HG02610 (cell line): ENCODE measurements around the gene MARCO.
"Not testable (repeated sequence)": the region's sequence is repeated elsewhere in the genome, so short reads cannot be mapped to it uniquely, and the experiment has no call there.

Experiments
- ATAC-seq: cut with Tn5 transposase; IDR thresholded peaks from one replicate; pipeline ENCODE4 v1.9.1; 2021; ENCODE audit warnings: mild to moderate bottlenecking, moderate library complexity; ENCODE audit not compliant: unreplicated experiment

Gene MARCO

GRCh38 chr2:119003856-119004255 lies 61.9 kb downstream of the MARCO start:
- not testable (repeated sequence) for ATAC-seq

- ATAC-seq, result no peak
These were observed 62.6 kb downstream of the MARCO start for GRCh38 chr2:119004602-119005001.

DNA sequence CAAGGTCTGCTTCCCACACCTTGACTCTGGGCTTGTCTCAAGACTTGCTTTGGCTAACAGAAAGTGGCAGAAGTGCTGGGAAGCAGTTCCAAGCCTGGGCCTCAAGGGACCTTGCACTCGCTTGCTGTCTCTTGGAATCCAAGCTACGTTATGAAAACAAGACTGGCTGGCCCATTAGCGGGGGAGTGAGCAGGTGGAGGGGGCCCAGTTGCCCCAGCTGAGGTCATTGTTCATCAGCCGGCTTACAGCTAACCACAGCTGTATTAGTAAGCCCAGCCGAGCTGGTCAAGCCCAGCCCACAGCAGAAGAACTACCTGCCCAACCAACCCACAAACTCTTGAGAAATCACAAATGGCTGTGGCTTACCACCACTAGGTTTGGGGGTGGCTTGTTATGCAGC lies 63.1 kb downstream of the MARCO start:
- ATAC-seq, result no peak

GRCh38 chr2:119005555-119005954 lies 63.6 kb downstream of the MARCO start:
- no peak for ATAC-seq

GRCh38 chr2:119006441-119006840 lies 64.4 kb downstream of the MARCO start:
- ATAC-seq, result no peak

GRCh38 chr2:119008108-119008507 lies 66.1 kb downstream of the MARCO start:
- ATAC-seq, result no peak

GRCh38 chr2:119009110-119009509 lies 67.1 kb downstream of the MARCO start:
- no peak for ATAC-seq

DNA sequence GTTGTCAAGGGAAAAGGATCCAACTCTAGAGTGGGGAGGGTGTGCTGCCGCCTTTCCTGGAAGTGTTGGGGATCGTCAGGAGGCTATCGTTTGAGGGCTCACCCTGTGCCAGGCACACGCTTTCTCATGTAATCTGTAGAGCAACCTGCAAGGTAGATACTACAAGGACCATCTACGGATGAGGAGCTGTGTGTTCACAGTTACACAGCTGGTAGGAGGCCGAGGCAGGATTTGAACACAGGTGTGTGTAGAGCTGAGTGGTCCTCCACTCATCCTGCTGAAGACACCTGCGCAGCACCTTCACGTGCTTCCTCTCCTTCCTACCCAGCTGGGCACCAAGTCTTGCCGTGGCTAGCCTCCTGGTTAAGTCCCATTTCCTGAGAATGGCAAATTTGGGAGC lies 68.3 kb downstream of the MARCO start:
- ATAC-seq, result no peak

DNA sequence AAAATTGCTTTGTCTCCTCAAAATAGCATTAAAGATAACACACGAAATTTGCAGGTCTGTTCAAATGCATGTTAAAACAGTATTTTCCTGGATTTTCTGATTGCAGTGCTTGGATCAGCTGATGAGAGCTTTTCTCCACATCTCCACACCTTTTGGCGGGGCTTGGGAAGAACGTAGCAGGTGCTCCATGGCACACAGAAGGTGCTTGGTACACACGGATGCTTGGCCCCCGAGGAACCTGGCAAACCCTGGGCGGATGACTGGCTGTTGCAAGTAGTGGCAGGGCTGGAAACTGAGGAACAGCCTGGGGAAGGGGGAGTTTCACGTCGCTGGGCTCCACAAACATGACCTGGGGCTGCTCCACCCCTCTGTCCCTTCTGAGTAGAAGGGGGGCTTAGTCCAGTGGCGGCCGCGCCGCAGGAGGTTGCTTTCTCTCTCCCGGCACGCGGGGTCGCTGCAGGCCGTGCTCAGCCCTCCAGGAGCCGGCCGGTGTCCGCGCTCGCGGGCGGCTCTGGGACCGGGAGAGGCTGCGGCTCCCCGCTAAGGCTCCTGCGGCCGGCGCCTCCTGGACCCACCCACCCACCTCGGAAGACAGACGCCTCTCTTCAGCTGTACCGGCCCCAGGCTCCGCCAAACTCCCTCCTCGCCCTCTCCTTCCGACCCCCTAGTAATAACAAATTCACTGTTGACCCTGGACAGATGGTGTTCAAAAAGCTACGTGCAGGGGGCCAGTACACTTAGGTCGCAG lies 69.3 kb downstream of the MARCO start:
- no peak for ATAC-seq

DNA sequence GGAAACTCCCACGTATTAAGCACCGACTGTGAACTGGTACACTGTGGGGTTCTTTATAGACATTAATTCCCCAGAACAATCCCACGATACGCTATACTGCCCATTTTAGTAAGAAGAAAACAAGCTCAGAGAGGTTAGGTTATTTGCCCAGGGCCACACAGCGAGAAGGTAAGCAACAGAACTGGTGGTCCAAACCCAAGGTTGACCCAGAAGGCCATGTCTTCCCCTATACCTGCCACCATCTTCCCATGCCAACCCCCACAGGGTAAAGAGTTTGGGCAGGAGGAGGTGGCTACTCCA lies 69.9 kb downstream of the MARCO start:
- ATAC-seq, result no peak

DNA sequence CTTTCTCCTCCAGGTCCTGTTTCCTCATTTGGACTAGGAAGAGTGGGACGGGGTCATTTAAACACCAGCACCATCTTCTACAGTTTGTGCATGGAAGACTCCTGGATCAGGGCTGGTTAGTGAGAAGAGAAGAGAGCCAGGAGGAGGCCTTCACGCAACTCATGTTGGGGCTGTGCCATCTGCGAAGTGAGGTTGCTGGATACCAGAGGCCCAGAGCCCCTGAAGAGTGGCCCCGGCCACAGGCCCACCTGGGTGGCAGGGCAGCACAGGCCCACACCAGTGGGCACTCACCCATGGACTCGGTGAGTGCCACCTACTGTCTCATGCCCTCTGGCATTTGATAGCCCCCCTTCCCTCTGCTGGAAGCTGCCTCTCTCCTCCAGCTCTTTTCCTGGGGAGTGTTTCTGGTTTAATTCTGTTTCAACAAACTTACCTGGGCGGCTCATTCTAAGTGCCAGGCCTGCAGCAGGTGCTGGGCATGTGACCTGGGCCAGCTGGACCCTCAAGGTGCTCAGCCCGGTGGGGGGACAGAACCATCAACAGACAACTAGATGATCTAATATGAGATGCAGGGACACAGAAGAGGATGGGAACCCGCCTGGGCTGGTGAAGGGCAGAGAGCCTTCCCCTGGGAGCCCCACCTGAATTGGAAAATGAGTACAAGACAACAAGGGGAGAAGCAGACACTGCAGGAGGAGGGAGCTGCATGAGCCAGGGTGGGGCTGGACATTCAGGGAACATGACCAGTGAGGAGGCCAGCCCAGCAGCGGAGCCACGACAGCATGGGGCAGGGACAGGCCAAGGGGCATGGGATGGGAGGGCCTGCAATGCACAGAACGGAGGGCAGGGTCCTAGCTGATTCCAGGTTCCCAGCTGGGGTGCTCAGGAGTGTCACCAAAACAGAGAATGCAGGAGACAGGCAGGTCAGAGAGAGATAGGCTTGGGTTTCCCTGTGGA lies 70.6 kb downstream of the MARCO start:
- no peak for ATAC-seq

- ATAC-seq, result no peak
These were observed 71.7 kb downstream of the MARCO start for GRCh38 chr2:119013671-119014070.

- ATAC-seq, result no peak
These were observed 73.9 kb downstream of the MARCO start for GRCh38 chr2:119015845-119016244.

DNA sequence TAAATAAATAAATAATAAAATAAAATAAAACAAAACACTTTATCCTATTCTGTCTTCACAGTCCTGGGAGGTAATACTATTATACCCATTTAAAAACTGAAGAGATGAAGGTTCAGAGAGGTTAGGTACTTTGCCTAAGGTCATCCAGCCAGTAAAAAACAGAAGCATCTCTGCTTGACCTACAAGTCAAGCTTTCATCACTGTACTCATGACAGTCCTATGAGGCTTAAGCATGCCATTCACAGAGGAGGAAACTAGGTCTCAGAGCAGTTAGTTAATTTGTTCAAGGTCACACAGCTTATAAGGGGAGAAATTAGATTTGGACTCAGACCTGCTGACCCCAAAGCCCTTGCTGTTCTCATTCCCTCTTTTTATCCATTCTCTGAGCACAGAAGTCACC lies 77.5 kb downstream of the MARCO start:
- no peak for ATAC-seq

DNA sequence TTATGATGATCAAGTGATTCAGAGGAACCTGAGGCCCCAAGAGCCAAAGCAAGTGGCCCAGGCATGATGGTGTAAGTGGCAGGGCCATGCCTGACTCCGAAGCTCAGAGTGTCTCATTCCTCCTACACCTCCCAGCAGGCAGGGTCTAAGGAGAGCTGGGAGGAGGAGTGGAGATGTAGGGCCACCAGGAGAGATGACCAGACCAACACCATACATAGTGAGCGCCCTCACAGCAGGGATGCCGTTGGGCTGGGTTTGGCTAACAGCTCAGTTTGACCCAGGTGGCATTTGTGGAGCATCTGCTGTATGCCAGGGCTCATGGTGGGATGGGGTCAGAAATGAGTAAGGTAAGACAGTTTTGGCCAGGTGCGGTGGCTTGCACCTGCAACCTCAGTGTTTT lies 80.7 kb downstream of the MARCO start:
- ATAC-seq, result no peak

GRCh38 chr2:119023534-119023933 lies 81.5 kb downstream of the MARCO start:
- ATAC-seq, result no peak

DNA sequence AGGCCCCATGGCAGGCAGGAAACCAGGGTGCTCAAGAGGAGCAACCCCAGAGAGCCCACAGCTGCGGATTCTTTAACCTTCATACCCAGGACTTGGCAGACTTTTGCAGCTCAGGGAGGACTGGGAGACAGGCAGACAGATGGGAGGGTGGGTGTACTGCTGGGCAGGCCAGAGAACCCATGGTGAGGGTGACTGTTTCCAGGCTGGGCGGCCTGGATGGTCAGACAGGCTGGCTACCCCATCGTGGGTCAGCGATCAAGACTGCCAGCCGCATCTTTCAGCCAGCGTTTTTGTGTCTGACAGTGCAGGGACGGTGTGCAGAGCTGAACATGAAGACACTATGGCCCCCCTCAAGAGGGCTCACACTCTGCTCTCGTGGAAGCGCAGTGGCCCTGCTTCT lies 82.2 kb downstream of the MARCO start:
- ATAC-seq, result no peak

GRCh38 chr2:119024568-119024967 lies 82.6 kb downstream of the MARCO start:
- no peak for ATAC-seq

DNA sequence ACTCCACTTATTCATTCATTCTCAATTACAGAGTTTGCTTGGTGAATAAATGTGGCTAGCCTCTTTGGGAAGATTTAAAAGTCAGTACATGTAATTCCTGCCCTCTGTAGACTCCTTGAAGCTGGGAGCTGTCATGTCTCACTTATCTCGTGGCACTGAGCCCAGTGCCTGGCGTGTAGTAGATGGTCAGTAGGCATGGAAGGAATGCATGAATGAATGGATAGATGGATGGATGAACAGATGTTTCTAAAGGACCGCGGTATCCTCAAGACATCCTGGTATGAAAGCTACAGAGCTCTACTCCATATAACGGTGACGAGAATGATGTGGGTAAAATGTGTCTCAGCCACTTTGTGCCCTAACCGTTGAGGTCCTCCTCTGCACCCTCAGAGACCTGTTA lies 83.0 kb downstream of the MARCO start:
- no peak for ATAC-seq

GRCh38 chr2:119025762-119026351 lies 83.9 kb downstream of the MARCO start:
- no peak for ATAC-seq

DNA sequence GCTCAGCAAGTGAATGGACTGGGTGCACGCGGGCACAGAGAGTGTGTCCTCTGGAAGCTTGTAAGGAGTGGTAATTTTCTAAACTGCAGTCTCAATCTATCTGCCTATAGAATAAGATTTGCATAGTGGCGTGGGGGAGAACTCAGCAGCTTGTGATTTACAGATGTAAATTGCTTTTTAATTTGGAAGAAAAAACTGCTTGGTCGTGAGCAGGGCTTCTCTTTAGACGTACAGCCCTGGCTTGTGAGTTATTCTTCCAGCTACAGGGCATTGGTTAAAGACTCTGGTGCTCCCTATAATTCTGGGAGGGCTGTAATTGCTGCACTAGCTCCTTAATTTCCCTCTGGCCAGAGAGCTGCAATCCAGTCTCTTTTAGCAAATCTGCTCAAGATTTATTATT lies 84.9 kb downstream of the MARCO start:
- ATAC-seq, result no peak
